Panc1 (cell line): ENCODE results near the gene KLF17. TPM values are rescaled to one million over a fixed set of nuclear protein-coding genes. Genes with fewer than 3 reads are reported as not detected.

Experiments
- ATAC-seq: fragments of 200-7000 bp; cut with Tn5 transposase; 2 replicates; pipeline ENCODE4 v1.9.1; 2020; ENCODE audit warnings: mild to moderate bottlenecking, moderate library complexity
- BruUV-seq: library from RNA; stranded (reverse); fragments of 400-500 nt; replicated peaks from 2 replicates; lab custom pipeline; 2021; lab: Mats Ljungman, UMichigan
- CTCF ChIA-PET: fragments of 300-600 bp; sonication (Branson Sonifier 250); formaldehyde crosslinking; loops from one replicate; lab custom pipeline; 2022; ENCODE audit warnings: antibody characterized with exemption; lab: Charles Lee
- POLR2A ChIA-PET: fragments of 300-600 bp; sonication (Branson Sonifier 250); formaldehyde crosslinking; loops from one replicate; lab custom pipeline; 2022; ENCODE audit warnings: antibody characterized with exemption; lab: Charles Lee
- DNase-seq: peaks from one replicate; pipeline ENCODE4 v3.0.0-alpha.2; 2010; ENCODE audit warnings: low read depth, low spot score
- H3K27ac ChIP-seq: 2 replicates; pipeline ENCODE4 v1.5.1; 2011; ENCODE audit warnings: mild to moderate bottlenecking, low read length, inconsistent platforms
- H3K27me3 ChIP-seq: fragments of 200-500 bp; sonication (Bioruptor generic); 2 replicates; pipeline ENCODE4 v1.6.0; 2014; ENCODE audit warnings: low read length, inconsistent platforms; ENCODE audit not compliant: control insufficient read depth, insufficient read depth
- H3K36me3 ChIP-seq: fragments of 200-500 bp; sonication (Bioruptor generic); 2 replicates; pipeline ENCODE4 v1.5.1; 2014; ENCODE audit warnings: inconsistent platforms, mild to moderate bottlenecking, low read length, moderate library complexity; ENCODE audit not compliant: control insufficient read depth, insufficient read depth
- H3K4me1 ChIP-seq: 2 replicates; pipeline ENCODE4 v1.5.1; 2011; ENCODE audit warnings: inconsistent platforms, mild to moderate bottlenecking, low read length, moderate library complexity; ENCODE audit not compliant: control insufficient read depth, insufficient read depth
- H3K4me3 ChIP-seq, 2 experiments: 2 replicates each; pipeline ENCODE4 v1.5.1; 2011 to 2012; ENCODE audit warnings: low read depth in 2 of 2, low read length in 2 of 2, mild to moderate bottlenecking in 2 of 2, inconsistent platforms in 1 of 2, moderate library complexity in 1 of 2
- H3K9me3 ChIP-seq: fragments of 200-500 bp; sonication (Bioruptor generic); 2 replicates; pipeline ENCODE4 v1.5.1; 2014; ENCODE audit warnings: low read depth, mild to moderate bottlenecking, inconsistent platforms, low read length, moderate library complexity; ENCODE audit not compliant: control insufficient read depth, insufficient read depth
- POLR2AphosphoS5 ChIP-seq: IDR thresholded peaks from 2 replicates; pipeline ENCODE4 v1.6.1; 2012; ENCODE audit warnings: mild to moderate bottlenecking, low read depth, low read length, moderate library complexity
- REST ChIP-seq, 2 experiments: IDR thresholded peaks; 2 replicates each; pipeline ENCODE4 v1.6.1; 2011 to 2012; ENCODE audit warnings: low read depth in 2 of 2, control low read depth in 1 of 2, low read length in 1 of 2, mild to moderate bottlenecking in 1 of 2, moderate library complexity in 1 of 2; ENCODE audit not compliant: insufficient read depth in 1 of 2
- SIN3A ChIP-seq: IDR thresholded peaks from 2 replicates; pipeline ENCODE4 v1.6.1; 2012; ENCODE audit warnings: low read depth, mild to moderate bottlenecking, low read length, moderate library complexity, borderline replicate concordance; ENCODE audit not compliant: insufficient read depth
- TCF7L2 ChIP-seq: IDR thresholded peaks from 2 replicates; pipeline ENCODE4 v1.6.1; 2011; ENCODE audit warnings: mild to moderate bottlenecking, low read depth, low read length, inconsistent platforms
- in situ Hi-C: cut with HindIII; loops from 2 replicates; pipeline ENCODE4 v1.10.0; 2016; ENCODE audit warnings: low sequenced_read_pairs, low pct_unique_long_range_greater_than_20kb
- intact Hi-C: fragments of 100-400 bp; cut with micrococcal nuclease; formaldehyde crosslinking; loops from one replicate; pipeline ENCODE4 v1.10.0; 2022; ENCODE audit not compliant: unreplicated experiment
- total RNA-seq: library from RNA; stranded (reverse); gene quantifications from one replicate; pipeline ENCODE4 v1.2.1, GENCODE V29; 2021; ENCODE audit not compliant: unreplicated experiment
- TF ChIP-seq, protein P1 (sequence below): fragments of 450-650 bp; IDR thresholded peaks from 2 replicates; pipeline ENCODE4 v1.5.1; 2017; ENCODE audit warnings: mild to moderate bottlenecking

KLF17 gene
- total RNA-seq, 1 experiment from 2014 or later, result not detected

- DNase-seq (no peak), ATAC-seq (no peak)
- CTCF ChIA-PET, result no interaction called here
- no peak overlapping the region for H3K4me3 ChIP-seq
- BruUV-seq, result no TSS peak
- H3K27me3 ChIP-seq, result no peaks in the 10 kb centered on the region; the same call in 1 of the 2 replicates
- TF ChIP-seq, protein P1, sequence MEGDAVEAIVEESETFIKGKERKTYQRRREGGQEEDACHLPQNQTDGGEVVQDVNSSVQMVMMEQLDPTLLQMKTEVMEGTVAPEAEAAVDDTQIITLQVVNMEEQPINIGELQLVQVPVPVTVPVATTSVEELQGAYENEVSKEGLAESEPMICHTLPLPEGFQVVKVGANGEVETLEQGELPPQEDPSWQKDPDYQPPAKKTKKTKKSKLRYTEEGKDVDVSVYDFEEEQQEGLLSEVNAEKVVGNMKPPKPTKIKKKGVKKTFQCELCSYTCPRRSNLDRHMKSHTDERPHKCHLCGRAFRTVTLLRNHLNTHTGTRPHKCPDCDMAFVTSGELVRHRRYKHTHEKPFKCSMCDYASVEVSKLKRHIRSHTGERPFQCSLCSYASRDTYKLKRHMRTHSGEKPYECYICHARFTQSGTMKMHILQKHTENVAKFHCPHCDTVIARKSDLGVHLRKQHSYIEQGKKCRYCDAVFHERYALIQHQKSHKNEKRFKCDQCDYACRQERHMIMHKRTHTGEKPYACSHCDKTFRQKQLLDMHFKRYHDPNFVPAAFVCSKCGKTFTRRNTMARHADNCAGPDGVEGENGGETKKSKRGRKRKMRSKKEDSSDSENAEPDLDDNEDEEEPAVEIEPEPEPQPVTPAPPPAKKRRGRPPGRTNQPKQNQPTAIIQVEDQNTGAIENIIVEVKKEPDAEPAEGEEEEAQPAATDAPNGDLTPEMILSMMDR, result no peak
- no peak for TF ChIP-seq POLR2AphosphoS5
- TF ChIP-seq REST (IDR thresholded peaks at IDR 0.05; ENCODE audit: insufficient read depth in 1 of 2, low read depth in 2 of 2, low read length in 1 of 2), result no peak
- TF ChIP-seq SIN3A, result no peak
- TF ChIP-seq TCF7L2, result no peak
- intact Hi-C loops, result no loop called here
- H3K4me1 ChIP-seq, result no peaks in the 10 kb centered on the region
- H3K9me3 ChIP-seq, result no peaks in the 10 kb centered on the region
- no peaks in the 10 kb centered on the region for H3K36me3 ChIP-seq
- H3K27ac ChIP-seq, result no peak overlapping the region
- POLR2A ChIA-PET, result no interaction called here
- in situ Hi-C loops, result no loop called here
Observed at GRCh38 chr1:44119525-44119924, 904 bp downstream of the KLF17 start.

- no peak for DNase-seq
- Histone ChIP-seq H3K9me3 (no peaks in the 10 kb centered on the region), H3K36me3 (no peaks in the 10 kb centered on the region), H3K4me3 (no peak overlapping the region), H3K27me3 (peaks cover 3% of the 10 kb centered on the region; the same call in 1 of the 2 replicates), H3K27ac (no peak overlapping the region), H3K4me1 (no peaks in the 10 kb centered on the region)
- intact Hi-C loops, result no loop called here
- POLR2A ChIA-PET, result no interaction called here
- CTCF ChIA-PET, result no interaction called here
- no TSS peak for BruUV-seq
- TF ChIP-seq, protein P1, result no peak
- TF ChIP-seq REST (IDR thresholded peaks at IDR 0.05; ENCODE audit: insufficient read depth in 1 of 2, low read depth in 2 of 2, low read length in 1 of 2) (no peak), POLR2AphosphoS5 (no peak), TCF7L2 (no peak), SIN3A (no peak)
- in situ Hi-C loops, result no loop called here
- ATAC-seq, result no peak
Observed at GRCh38 chr1:44120398-44120949, 1.9 kb downstream of the KLF17 start.
